GM15510 (cell line): Measurements from ENCODE around the gene NCOA4.

Experiments used
- POLR2A ChIP-seq: IDR thresholded peaks from 3 replicates; pipeline ENCODE4 v1.6.1; 2011; ENCODE audit warnings: borderline replicate concordance; ENCODE audit not compliant: insufficient read length; ENCODE audit errors: extremely low read depth

The NCOA4 gene

GRCh38 chr10:46055771-46056170, 25.3 kb upstream of the NCOA4 start:
- TF ChIP-seq POLR2A, result no peak

DNA sequence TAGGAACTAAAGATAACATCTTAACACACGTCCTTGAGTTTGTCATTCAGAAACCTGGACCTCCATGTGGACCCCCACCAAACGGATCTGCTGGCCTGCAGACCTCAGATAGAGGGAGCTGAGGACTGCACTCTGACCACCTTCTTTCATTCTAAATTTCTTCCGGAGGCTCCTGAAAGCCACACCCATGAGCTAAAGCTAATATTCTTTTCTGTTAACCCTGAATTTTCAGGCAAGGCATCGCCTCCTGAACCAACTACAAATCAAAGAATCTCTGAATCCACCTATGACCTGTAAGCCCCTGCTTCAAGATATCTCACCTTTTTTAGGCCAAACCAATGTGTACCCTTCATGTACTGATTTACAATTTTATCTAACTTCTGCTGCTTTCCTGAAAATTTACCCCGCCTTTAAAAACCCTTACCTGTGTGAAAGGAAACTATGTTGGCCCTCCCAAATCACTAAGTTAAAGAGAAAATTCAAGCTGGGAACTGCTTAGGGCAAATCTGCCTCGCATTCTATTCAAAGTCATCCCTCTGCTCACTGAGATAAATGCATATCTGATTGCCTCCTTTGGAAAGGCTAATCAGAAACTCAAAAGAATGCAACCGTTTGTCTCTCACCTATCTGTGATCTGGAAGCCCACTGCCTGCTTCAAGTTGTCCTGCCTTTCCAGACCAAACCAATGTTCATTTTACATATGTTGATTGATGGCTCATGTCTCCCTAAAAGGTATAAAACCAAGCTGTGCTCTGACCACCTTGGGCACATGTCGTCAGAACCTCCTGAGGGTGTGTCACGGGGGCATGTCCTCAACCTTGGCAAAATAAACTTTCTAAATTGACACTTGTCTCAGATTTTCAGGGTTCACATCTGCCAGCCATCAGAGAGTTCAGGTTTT, 23.4 kb upstream of the NCOA4 start:
- no peak for TF ChIP-seq POLR2A

DNA sequence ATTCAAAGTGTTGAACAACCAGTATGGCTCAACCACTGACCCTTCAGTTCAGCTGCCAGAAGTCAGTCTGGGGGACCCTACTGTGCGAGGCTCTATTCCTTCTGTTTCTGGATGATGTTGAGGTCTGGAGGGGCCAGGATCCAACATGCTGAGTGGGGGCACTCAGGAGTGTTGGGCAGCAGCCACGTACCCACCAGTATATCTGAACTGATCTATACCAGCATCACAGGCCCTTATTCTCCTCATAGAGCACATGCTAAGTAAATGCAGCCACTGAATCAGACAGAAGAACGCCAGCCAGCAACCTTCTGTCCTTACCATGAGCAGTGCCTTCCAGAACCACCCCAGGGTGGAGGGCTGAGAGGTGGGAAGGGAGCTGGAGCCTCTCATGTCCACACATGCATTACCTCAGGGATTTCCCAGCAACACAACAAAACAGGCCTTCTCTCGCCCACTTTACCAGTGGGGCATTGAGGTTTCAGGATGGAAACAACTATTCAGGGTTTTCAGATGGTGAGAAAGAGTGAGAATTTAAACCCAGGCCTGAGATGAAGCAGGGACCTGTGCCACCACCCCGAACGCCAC, 22.5 kb upstream of the NCOA4 start:
- TF ChIP-seq POLR2A, result no peak

DNA sequence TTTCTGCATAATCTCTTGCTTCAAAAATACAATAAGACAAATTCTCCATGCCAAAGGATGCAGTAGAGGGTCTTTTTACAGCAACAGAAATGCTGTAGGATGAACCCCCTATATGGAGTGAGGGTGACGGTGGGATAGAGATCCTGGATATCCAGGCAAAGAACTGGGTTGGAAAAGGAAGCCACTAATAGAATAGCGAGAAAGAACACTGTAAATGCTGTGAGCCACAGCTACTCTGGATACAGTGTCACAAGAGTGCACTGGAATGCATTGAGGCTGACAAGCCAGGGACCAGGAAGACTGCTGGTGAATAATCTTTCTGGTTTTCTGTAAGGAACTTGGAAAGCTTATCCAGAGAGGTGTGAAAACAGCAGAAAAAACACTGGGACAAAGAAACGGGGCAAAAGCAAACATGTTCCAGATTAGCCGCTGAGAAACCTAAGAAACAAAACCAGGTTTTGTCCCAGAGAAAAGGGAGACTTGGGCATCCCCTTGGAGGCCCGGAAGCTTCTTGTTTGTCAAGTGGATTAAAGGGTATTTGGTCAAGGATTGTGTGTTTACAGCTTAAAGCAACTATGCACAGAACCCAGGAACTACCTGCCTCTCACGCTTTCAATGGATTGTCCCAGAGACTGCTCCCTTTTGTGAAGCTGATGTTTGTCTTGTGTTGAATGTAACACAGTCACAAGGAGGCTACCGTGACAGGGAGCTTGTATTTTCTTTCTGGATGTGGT, 21.8 kb upstream of the NCOA4 start:
- no peak for TF ChIP-seq POLR2A

- TF ChIP-seq POLR2A, result no peak
Observed at GRCh38 chr10:46050941-46051623, 20.7 kb upstream of the NCOA4 start.

GRCh38 chr10:46048152-46048551, 17.7 kb upstream of the NCOA4 start:
- TF ChIP-seq POLR2A, result no peak

DNA sequence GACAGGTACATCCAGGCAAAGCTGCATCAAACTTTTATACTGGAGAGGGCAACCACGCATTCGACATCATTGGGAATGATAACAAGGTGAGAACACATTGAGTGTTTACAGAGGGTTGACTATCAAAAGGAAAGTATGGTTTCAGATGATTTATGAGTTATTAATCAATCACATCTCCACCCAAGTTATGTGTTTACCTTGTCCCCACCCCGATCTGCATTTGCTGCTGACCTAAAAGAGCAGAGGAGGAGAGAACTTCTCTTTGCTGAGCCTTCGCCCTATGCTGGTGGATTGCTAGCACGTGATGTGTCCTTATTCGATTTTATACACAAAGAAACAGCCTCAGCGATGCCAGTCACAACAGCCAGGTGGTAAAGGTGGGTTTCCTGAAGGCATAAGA, 15.8 kb upstream of the NCOA4 start, which contains the start of gene MSMB:
Gene MSMB (minus strand): TSS at position 9 of the 400 bp plus-strand sequence. CDS start 32 bp downstream, outside the sequence.
- no peak for TF ChIP-seq POLR2A

DNA sequence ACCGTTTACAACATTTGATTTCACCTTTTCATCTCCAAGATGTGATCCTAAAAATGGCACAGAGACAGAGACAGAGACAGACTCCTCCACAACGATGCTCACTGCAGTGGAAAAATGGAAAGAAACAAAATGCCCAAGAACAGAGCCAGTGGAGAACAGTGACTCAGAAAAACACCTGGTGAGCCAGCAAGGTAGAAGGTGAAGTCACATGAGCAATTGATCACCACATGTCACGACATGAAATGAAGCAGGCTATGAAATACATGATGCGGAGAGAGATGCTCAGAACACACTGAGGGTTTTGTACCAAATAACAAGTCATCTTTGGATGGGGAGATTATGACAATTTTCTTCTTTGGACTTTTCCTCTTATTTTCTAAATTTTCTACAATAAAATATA, 12.1 kb upstream of the NCOA4 start:
- TF ChIP-seq POLR2A, result no peak

DNA sequence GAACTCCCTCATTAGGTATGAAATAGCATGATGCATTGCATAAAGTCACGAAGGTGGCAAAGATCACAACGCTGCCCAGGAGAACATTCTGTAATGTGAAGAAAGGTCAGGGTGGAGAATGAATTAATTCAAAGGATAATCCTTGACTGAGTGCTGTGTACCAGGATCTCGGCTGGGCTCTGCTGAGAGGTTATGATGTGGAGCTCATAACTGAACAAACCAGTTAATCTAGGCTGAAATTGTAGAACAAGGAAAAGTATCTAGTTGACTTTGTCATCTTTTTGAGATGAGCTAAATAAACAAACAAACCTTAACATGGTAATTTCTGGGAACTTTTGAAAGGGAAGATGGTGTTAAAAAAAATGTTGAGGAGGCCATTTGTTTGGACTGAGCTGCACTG, 9.6 kb upstream of the NCOA4 start:
- TF ChIP-seq POLR2A, result no peak

DNA sequence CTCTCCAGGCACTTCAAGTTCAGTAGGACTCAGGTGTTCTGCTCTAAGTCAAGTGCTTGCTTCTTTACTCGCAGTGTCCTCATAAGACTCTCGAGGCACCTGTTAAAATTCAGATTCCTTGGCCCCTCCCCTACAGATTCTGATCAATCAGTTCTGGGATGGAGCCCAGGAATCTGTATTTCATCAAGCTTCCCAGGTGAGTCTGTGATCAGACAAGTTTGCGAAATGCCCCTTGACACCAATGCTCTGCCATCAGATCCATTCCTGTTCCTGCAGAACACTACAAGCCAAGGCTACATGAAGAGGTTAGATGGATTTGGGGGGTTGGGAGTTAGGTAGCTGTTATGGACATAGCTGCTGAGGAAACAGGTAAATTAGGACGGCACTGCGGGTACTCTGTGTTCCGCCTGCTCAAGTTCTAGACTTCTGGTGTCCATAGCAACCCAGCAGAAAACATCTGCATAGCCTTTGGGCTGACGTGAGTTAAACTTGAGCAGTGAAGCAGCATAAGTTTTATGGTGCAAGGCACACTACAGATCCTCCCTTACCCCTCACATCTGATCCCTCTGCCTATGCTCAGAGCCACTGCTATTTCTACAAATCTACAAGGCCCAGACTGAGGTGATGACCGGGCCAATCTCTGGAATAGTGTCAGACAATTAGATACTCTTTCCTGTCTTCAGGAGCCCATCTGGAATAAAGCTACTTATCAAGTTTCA, 6.8 kb upstream of the NCOA4 start:
- TF ChIP-seq POLR2A, result no peak

DNA sequence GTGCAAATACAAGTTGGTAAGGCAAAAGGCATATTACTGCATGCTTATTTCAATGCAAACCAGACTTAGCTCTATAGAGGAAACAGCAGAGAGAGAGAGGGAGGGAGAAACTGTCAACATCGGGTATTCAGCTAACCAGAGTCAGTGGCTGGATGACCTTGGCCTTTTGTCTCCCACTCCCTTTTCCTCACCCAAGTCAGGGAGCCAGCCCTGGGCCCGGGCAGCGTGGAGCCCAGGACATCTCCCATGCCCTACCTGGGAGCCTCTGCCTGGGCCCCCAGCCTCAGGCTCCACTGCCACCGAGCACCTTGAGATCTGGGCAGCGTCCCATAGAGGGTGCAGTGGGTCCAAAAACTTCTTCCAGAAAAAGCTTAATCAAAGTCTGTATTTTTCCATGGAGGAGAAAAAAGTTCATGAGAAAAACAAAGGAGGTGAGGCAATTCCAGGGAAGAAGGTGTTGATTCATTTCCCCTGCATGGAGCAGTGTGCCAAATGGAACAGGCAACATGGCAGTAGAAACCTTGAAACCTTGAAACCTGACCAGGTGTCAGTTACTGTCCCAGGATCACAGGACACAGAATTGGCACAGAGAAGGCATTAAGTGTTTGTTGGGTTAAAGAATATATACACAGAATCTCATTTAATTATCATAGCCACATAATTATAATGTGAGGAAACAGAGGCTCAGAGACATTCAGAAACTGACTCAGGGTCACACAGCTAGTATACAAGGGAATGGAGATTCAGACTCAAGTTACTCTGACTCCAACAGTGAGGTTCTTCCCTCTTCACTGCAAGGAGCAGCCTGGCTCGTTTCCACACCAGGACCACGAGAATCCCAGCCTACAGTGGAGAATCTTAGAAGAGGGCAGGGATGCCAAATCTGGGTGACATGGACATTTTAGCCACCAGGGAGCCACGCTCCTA, 5.8 kb upstream of the NCOA4 start:
- no peak for TF ChIP-seq POLR2A

DNA sequence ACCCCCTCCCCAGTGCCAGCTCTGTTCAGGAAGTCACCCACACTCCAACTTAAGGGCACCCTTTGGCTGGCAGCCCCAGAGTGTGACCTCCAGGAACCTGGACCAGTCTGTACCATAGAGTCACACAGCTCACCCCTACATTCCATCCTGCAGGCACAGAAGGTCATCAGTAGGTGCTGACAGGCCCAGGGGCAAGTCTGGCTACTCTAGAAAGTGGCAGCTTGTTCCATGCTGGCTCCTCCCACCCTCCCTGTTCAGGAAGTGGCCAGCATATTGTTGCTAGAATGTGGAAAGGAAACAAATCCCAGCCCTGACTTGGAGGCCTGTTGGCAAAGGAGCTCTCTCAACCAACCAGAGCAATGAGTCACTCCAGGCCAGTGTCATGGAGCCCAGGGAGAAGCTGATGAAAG, 3.2 kb upstream of the NCOA4 start:
- no peak for TF ChIP-seq POLR2A

DNA sequence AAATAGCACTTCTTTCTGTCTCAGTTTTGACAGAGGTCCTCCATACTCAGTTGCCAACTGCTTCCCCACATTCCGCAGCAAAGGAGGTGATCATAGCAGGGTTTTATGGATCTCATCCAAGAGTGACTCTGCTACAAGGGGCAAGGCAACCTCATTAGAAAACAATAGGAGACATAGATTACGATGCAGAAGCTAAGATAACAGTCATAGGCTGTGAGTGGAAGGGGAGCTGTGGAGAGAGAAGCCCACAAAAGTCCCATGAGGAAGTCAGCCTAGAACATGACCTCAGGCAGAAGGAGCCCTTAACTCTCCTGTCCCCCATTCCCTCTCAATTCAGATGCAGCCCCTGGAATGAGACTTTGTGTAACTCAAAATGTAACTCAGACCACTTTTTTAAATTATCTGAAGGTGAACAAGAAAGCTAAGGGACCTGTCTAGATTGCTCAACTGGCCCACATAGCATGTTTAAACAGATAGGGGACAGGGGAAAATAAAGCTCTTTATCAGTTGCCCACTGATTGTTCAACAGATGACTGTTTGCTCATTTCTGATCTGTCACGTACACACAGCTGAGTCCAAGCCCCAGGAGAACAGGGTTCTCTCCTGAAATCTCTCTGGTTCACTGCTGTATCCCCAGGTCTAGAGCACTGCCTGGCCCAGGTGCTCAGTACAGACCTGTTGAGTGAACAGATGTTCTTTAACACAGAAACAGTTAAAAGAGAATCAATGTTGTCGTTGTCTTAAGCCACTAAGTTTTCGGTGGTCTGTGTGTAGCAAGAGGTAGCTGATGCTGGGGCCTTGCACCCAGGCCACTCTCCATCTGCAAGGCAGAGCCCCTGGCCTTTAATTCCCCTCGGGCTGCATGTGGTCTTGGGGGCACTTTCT, 1.5 kb upstream of the NCOA4 start:
- TF ChIP-seq POLR2A, result no peak

- TF ChIP-seq POLR2A, result no peak
Observed at GRCh38 chr10:46029461-46030030, 877 bp downstream of the NCOA4 start.
